NCI-H1092 treated with DMSO at 0.1 percent for 48 hours (cell line): Measurements from ENCODE around the gene ZNF335.

Experiments used
- DNase-seq: peaks from one replicate; lab custom pipeline; 2025; lab: John Stamatoyannopoulos, UW

Gene ZNF335

DNA sequence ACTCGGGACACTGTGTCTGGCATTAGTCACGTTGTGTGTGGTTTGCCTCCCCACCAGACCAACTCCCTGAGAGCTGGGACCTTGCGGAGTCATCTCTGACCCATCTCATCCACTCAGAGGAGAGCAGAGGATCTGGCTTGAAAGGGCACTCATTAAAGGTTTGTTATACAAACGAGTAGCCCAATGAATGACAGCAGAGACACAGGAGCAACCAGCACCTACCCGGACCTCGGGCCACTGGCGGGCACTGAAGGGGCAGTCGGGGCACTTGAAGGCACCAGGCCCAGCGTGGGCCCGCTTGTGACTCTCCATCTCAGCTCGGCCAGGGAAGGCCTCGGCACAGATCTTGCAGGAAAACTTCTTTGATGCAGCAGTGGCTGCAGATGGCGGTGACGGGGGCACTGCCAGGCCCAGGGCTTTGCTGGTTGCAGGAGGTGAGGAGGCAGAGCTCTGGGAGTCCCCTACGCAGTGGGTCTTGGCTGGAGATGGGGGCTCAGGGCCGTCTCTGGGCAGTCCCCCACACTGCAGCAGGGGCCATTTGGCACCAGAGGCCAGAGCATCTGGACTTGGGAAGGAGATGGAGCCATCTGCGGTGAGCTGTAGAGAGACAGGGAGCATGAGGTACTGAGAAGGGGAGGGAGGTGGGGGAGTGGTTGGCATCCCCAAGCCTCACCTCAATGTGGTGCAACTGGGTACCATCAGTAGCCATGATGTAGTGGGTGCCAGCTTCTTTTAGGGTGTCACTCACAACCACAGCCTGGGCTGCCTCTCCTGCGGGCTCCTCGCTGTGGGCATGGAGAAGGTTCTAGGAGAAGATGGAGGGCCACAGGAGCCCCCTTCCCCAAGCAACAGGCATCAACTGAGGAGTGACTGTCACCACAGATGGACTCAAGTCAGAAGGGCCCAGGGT, 19.8 kb downstream of the ZNF335 start:
- DNase-seq, result no peak

GRCh38 chr20:45950330-45950646, 21.7 kb downstream of the ZNF335 start:
- no peak for DNase-seq

- peak; percentile 27 for DNase-seq
Observed at GRCh38 chr20:45949542-45950329, 22.3 kb downstream of the ZNF335 start.

DNA sequence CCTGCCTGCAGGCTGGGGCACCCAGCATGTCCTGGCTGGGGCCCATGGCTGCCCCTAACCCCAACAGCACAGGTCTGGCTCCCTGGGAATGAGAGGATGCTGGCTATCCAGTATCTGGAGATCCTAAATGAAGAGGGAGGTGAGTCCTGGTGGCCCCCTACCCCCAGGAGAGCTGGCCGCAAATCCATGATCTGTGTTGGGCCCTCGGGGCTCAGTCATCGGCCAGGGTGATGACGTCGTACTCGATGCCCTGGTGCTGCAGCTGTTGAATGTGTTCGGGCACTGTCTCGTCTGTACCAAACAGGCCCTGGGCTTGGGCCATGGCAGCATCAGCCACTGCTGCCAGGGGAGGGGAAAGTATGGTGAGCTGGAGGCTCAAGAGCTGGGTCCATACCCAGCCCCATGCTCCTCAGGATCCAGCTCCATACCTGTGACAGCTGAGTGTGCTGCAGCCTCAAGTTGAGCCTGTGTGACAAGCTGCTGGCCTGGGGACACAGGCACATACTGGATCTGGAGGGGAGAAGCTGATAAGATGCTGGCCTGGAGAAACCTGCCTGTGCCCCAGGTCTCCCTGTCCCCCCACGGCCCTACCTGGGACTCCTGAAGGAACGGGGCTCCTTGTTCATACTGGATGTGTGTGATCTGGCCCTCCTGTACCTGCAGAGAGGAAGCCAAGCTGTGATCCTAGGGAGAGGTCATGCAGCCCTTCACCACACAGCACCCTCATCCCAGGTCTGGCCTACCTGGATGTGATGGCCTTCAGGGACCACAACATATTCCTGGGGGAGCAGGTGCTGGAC, 23.1 kb downstream of the ZNF335 start:
- no peak for DNase-seq

GRCh38 chr20:45948261-45948733, 23.7 kb downstream of the ZNF335 start:
- no peak for DNase-seq

DNA sequence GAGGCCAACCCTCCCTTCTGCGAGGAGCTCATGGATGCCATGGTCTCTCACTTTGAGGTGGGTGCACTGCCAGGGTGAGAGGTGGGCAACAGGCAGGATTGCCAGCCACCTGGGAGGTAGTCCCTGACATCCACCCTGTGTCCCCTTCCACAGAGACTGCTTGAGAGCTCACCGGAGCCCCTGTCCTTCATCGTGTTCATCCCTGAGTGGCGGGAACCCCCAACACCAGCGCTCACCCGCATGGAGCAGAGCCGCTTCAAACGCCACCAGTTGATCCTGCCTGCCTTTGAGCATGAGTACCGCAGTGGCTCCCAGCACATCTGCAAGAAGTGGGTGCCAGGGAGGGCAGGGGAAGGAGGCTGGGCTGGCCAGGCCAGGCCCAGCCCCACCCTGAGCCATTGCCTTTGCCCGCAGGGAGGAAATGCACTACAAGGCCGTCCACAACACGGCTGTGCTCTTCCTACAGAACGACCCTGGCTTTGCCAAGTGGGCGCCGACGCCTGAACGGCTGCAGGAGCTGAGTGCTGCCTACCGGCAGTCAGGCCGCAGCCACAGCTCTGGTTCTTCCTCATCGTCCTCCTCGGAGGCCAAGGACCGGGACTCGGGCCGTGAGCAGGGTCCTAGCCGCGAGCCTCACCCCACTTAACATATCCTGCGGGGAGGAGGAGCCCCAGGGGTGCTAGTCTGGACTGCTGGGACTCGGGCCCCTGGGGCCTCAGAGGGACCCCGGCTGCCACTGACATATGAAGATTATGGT, 24.7 kb downstream of the ZNF335 start:
- DNase-seq, result no peak

- no peak for DNase-seq
Observed at GRCh38 chr20:45946149-45946970, 25.6 kb downstream of the ZNF335 start.

- no peak for DNase-seq
Observed at GRCh38 chr20:45945678-45946148, 26.3 kb downstream of the ZNF335 start.

- no peak for DNase-seq
Observed at GRCh38 chr20:45944965-45945677, 26.9 kb downstream of the ZNF335 start.

DNA sequence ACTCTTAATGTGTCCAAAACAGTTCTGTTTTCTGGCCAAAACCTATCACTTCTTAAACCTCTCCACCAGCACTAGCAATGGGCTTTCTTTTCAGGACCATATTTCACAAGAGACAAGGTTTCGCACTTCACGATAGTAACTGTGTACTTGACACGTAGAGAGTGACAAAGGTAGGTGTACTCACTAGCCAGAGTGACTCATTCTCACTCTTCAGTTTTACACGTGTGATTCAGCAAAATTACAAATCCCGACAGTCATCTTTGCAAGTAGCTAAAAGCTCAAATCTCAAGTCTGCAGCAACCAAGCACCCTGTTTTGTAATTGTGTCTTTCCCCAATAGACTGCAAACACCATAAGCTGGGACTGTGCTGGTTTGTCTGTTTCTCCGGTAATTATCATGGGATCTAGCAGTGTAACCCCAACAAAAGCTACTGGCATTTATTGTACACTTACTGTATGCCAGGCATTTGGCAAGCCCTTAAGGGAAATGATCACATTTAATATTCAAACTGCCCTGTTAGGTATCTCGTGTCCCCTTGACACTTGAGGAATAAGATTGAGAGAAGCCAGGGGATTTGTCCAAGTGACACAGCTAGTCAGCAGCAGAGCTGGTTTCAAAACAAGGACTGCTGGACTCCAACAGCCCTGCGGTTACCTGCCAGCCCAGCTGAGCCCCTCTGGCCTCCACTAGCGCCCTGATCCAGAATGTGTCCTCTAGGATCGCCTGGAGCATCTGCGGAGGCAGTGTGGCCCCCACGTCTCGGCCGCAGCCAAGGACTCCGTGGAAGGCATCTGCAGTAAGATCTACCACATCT, 27.6 kb downstream of the ZNF335 start:
- no peak for DNase-seq

DNA sequence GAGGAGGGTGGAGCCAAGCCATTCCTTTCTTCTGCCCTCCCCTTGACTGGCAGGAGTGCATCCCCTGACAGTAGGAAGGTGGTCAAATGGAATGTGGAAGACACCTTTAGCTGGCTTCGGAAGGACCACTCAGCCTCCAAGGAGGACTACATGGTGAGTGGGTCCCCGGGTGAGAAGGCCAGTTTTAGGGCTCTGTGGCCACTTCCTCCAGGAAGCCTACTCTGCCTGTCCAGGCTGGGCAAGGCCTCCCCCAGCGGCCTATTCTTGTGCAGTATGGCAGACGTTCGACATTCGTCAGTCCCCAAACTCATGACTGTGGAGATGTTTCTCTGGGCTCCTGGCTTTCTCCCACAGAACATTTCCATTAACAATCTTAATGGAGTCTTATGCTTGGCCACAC, 28.4 kb downstream of the ZNF335 start:
- no peak for DNase-seq

DNA sequence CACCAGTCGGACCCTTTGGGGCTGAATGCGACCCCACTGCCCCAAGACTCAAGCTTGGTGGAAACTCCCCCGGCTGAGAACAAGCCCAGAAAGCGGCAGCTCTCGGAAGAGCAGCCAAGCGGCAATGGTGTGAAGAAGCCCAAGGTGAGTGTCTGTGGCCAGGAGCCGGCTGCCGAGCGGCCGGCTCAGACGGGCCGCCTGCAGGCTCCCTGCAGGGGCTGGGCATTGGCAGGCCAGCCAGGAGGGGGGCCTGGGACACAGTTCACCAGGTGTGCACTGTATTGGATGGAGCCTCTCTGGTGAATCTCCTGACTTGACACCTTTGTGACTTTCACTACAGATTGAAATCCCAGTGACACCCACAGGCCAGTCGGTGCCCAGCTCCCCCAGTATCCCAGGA, 31.5 kb downstream of the ZNF335 start:
- no peak for DNase-seq

GRCh38 chr20:45940053-45940452, 31.9 kb downstream of the ZNF335 start:
- DNase-seq, result no peak

DNA sequence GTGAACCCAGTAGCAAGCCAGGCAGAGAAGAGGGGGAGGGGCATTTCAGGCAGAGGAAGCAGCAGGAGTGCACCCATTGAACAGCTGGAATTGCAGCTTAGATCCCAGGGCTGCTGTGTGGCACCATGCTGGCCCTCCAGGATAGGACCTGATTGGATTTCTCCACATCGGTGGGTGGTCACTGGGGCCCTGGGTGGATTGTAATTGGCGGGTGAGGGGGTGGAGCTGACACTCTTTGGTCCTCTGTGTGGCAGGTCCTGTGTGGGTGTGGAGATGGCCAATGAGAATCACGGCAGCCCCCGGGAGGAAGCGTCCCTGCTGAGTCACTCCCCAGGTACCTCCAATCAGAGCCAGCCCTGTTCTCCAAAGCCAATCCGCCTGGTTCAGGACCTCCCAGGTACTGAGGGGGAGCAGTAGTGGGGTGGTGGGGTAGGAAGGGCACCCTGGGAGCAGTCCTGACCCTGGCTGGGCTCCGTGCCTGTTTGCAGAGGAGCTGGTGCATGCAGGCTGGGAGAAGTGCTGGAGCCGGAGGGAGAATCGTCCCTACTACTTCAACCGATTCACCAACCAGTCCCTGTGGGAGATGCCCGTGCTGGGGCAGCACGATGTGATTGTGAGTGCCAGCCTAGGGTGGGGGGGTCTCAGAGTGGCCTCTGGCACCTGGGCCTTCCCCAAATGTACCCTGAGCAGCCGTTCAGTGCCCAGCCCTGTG, 33.1 kb downstream of the ZNF335 start:
- no peak for DNase-seq

DNA sequence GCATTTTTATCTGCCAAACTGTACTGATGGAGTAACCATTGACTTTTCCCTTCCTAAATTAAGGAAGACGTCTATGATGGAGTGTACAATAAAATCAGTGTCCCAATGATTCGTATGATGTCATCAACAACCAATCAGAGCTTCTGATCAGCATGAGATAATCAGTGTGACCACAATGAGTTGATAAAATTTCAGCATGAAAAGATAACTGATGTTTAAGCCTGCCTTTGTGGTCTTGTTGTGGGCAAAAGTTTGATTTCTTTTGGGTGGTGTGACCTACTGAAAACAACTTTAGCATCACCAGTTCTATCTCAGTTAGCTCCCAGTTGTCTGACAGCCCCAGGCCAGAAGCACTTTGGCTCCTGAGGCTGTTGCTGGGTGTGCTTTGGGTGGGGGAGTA, 34.2 kb downstream of the ZNF335 start:
- no peak for DNase-seq

DNA sequence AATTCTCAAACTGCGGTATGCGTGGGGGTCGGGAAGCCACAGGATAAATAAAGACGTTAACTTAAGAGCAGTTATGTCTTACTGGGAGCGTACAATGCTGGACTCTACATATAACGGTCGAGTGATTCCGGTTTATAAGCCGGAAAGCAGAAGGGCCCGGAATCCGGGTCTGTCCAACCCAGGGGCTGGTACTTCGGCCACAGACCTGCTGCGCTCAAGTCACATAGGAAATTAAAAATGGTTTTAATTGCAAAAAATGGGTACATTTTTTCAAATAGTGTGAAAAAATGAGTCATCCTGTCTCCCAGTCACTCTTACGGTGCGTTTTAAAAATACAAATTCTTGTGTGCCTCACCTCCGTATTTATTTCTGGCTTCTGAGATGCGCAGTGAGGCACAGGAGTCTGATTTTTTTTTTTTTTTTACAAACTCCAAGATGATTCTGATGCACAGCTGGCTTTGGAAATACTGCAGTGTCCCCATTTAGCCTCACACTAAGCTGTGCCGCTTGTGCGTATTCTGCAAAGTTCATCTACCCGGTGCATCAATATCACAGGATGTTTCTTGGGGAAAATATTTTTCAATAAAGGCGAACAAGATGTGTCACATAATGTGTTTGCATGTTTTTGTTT, 36.5 kb downstream of the ZNF335 start:
- DNase-seq, result no peak

DNA sequence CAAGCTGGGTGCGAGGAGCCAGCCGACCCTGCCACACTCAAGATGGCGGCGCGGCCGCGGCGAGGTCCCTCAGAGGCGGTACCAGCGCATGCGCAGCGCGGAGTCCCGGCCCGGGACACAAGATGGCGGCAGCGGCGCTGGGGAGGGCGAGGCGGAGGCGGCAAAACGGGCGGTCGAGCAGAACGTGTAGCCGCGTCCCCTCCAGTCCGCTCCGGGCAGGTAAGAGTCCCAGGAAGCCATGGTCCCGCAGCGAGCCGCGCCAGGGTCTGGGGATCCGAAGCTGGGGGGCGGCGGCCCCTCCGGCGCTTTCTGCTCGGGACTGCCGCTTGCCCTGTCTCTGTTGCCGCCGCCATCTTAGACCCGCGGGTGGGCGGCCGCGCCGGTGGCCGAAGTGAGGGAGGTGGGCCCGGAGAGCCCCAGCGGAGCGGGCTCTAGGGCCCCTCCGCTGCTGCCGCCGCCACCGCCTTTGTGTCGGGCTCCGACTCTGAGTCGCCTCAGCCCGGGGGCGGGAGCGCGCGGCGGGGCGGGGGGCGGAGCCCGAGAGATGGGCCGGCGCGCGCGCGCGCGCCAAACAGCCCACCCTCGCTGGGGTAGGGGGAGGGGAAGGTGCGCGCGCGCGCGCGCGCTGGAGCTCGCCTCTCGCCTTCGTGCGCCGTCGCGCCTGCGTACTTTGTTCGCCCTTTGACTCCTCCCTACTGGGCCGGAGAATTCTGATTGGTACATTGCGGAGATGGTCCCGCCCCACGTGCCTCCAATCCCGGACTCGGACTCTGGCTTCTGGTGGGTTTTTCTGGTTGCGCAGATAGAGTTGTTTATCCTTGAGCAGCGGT, 37.2 kb downstream of the ZNF335 start, which contains the start of gene PCIF1:
Gene PCIF1, plus strand, starts transcription at position 98 of the 830 bp plus-strand sequence. CDS start 4,317 bp downstream, outside the sequence.
- peak; percentile 98 for DNase-seq
